ENCODE measurements around the gene MALT1.
"Not testable (repeated sequence)": the region's sequence is repeated elsewhere in the genome, so short reads cannot be mapped to it uniquely, and the experiment has no call there.

MALT1 gene

DNA sequence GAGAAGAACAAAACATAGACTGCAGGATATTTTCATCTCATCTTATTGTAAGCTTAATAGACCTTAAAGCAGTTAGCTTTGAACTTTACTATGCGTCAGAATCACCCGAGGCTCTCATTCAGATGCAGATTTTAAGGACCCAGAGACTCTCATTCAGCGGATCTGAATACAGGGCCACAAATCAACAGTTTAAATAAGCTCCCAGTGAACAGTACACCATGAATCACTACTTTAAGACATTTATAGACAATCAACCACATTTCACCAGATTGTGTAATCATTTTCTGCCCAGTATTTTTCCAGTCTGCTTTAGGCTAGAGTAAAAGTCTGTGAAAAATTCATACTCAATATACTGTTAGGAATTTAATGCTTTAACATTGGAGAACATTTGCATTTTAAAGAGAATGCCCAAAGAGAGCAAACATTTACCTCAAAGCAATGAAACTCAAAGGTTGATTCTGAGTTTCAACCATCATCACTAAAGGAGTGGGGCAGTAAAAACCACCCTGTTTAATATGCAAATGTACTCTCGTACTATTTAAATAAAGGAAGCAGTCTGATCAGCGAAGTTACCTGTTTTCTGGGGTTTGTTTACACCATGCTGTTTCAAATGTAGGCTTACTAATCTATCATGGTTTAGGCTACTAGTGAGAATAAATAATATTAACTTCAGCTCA, 31.4 kb upstream of the MALT1 start:
- H3K36me3 ChIP-seq (ENCODE audit: insufficient read depth, low read length), result no peaks in the 10 kb centered on the region
- H3K4me3 ChIP-seq (ENCODE audit: low read length), result no peak overlapping the region
- H3K9ac ChIP-seq (ENCODE audit: low read depth, low read length), result no peak overlapping the region
- H3K4me1 ChIP-seq (ENCODE audit: control insufficient read depth, insufficient read depth, low read length), result peaks cover 26% of the 10 kb centered on the region
- no peaks in the 10 kb centered on the region for H3K9me3 ChIP-seq (replicated peaks; ENCODE audit: low read length)
- H3K27me3 ChIP-seq (ENCODE audit: control insufficient read depth, insufficient read depth, low read length), result no peaks in the 10 kb centered on the region
- peak overlapping the region; percentile 24 for H3K4me2 ChIP-seq (ENCODE audit: low read length)

DNA sequence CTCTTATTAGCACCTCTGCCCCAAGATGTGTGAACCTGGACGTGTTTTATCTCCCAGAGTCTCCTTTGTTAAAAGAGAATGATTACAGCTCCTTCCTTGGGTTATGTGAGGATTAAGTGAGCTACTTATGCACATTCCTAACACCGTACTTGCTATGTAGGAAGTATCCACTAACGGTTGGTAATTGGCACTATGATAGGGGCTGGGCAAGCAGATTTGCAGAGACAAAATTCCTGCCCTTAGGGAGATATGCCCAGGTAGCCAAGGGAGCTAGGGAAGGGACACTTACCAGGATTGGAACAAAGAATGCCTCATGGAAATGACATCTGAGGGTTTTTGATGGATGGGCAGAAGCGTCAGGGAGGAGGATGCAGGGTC, 30.8 kb upstream of the MALT1 start:
- Histone ChIP-seq H3K4me1 (ENCODE audit: control insufficient read depth, insufficient read depth, low read length) (peaks cover 30% of the 10 kb centered on the region), H3K9me3 (replicated peaks; ENCODE audit: low read length) (no peaks in the 10 kb centered on the region), H3K27me3 (ENCODE audit: control insufficient read depth, insufficient read depth, low read length) (no peaks in the 10 kb centered on the region), H3K36me3 (ENCODE audit: insufficient read depth, low read length) (no peaks in the 10 kb centered on the region), H3K9ac (ENCODE audit: low read depth, low read length) (no peak overlapping the region), H3K4me3 (ENCODE audit: low read length) (no peak overlapping the region), H3K4me2 (ENCODE audit: low read length) (no peak overlapping the region)

DNA sequence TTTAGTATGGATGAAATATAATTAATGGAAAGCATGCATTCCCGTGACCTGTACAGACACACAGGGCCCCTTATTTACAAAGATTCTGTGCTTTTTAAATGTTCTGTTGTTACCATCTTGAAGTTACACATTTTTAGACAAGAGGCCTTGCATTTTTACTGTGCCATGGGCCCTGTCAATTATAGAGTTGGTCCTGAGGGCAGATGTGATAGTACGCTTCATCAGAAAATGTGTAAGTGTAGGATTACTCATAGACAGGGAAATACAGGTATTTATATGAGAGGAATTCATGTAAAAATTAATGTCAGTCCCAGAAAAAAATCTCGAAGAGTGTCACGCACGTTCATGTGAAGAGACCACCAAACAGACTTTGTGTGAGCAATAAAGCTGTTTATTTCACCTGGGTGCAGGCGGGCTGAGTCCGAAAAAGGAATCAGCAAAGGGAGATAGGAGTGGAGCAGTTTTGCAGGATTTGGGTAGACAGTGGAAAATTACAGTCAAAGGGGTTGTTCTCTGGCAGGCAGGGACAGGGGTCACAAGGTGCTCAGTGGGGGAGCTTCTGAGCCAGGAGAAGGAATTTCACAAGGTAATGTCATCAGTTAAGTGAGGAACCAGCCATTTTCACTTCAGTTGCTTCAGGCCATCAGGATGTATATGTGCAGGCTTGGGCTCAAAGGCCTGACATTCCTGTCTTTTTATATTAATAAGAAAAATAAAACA, 30.2 kb upstream of the MALT1 start:
- Histone ChIP-seq H3K4me3 (ENCODE audit: low read length) (no peak overlapping the region), H3K9me3 (replicated peaks; ENCODE audit: low read length) (no peaks in the 10 kb centered on the region), H3K4me2 (ENCODE audit: low read length) (no peak overlapping the region), H3K9ac (ENCODE audit: low read depth, low read length) (no peak overlapping the region), H3K4me1 (ENCODE audit: control insufficient read depth, insufficient read depth, low read length) (peaks cover 25% of the 10 kb centered on the region), H3K27me3 (ENCODE audit: control insufficient read depth, insufficient read depth, low read length) (no peaks in the 10 kb centered on the region), H3K36me3 (ENCODE audit: insufficient read depth, low read length) (no peaks in the 10 kb centered on the region)

DNA sequence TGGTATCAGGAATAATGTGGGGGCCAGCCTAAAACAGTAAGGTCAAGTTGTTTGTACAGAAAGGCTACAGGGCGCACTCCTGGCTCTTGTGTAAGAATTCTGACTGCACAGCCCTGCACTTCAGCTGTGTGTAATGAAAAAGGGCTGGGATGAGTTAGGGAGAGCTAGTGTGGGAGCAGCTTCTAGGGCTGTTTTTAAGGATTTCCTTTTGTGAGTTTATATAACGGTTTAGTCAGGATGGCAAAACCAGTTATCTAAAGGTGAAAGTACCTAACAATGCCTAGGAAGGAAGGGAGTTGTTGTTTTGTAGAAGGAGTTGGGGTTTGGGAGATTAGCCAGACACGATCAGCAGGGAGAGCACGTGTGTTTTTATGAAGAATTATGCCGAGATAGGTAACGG, 27.7 kb upstream of the MALT1 start:
- H3K36me3 ChIP-seq (ENCODE audit: insufficient read depth, low read length); H3K4me2 ChIP-seq (ENCODE audit: low read length); H3K9me3 ChIP-seq (replicated peaks; ENCODE audit: low read length); H3K27me3 ChIP-seq (ENCODE audit: control insufficient read depth, insufficient read depth, low read length); H3K9ac ChIP-seq (ENCODE audit: low read depth, low read length); H3K4me3 ChIP-seq (ENCODE audit: low read length): not testable (repeated sequence)
- H3K4me1 ChIP-seq (ENCODE audit: control insufficient read depth, insufficient read depth, low read length), result peaks cover 20% of the 10 kb centered on the region

DNA sequence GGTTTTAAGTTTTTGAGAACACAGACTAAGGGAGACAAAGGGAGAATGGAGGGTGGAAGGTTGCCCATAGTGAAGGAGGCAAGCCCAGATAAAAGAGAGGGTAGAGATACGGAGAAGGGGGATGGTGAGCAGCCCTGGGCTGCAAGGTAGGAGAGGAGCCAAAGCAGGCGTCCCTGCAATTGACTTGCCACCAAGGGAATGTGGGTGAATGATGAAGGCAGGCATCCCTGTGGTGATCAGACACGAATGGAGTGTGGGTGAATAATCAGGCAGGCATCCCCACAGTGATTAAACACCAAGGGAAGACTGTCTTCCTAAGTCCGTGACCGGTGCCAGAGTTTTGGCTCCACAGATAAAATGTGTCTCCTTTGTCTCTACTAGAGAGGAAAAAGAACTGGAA, 25.9 kb upstream of the MALT1 start:
- Histone ChIP-seq H3K4me1 (ENCODE audit: control insufficient read depth, insufficient read depth, low read length) (peaks cover 9% of the 10 kb centered on the region), H3K9me3 (replicated peaks; ENCODE audit: low read length) (no peaks in the 10 kb centered on the region), H3K4me3 (ENCODE audit: low read length) (no peak overlapping the region), H3K4me2 (ENCODE audit: low read length) (no peak overlapping the region), H3K36me3 (ENCODE audit: insufficient read depth, low read length) (no peaks in the 10 kb centered on the region), H3K9ac (ENCODE audit: low read depth, low read length) (no peak overlapping the region), H3K27me3 (ENCODE audit: control insufficient read depth, insufficient read depth, low read length) (no peaks in the 10 kb centered on the region)

DNA sequence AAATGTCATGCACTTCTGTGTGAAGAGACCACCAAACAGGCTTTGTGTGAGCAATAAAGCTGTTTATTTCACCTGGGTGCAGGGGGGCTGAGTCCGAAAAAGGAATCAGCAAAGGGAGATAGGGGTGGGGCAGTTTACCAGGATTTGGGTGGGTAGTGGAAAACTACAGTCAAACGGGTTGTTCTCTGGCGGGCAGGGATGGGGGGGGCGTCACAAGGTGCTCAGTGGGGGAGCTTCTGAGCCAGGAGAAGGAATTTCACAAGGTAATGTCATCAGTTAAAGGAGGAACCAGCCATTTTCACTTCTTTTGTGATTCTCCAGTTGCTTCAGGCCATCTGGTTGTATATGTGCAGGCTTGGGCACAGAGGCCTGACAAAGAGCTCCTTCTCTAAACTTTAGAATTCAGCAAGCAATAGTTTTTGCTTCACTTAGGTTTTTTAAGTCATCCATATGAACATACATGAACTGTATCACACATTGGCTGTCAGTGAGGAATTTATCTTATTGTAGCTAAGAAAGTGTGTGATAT, 24.9 kb upstream of the MALT1 start:
- Histone ChIP-seq H3K36me3 (ENCODE audit: insufficient read depth, low read length) (no peaks in the 10 kb centered on the region), H3K4me1 (ENCODE audit: control insufficient read depth, insufficient read depth, low read length) (peaks cover 7% of the 10 kb centered on the region), H3K27me3 (ENCODE audit: control insufficient read depth, insufficient read depth, low read length) (no peaks in the 10 kb centered on the region), H3K4me3 (ENCODE audit: low read length) (no peak overlapping the region), H3K9ac (ENCODE audit: low read depth, low read length) (no peak overlapping the region), H3K4me2 (ENCODE audit: low read length) (no peak overlapping the region), H3K9me3 (replicated peaks; ENCODE audit: low read length) (no peaks in the 10 kb centered on the region)

DNA sequence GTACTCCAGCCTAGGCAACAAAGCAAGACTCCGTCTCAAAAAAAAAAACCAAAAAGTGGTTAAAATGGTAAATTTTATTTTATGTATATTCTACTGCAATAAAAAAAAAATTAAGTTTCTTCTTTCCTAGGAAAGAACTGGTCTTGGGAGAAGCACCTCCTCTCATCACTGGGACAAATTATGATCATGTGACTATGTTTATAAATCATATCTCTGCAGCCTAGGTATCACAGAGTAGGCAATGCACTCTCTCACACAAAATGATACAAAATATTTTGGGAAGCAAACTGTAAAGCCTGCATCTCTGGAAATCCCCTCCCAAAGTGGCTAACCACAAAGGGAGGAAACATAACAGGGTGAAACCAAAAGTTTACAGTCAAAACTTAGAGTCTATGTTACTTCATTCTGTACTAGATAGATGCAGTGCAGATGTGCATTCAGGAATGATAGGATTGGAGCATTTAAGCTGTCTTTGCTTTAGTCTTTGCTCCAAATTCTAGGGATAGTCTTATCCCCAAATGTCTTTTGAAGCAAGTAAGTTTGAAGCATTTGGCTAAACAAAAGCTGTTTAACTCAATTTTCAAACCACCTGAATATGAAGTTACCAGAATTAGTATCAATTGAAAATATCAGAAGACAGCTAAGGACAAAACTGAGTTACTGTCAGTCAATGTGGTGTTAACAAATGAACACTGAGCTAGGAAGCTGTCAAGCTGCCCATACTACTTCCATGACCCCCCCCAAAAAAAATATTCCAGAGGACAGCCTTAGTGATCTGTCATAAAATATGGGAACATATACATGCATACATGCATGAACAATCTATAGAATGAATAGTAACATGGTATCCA, 21.1 kb upstream of the MALT1 start:
- H3K9ac ChIP-seq (ENCODE audit: low read depth, low read length), result no peak overlapping the region
- H3K4me3 ChIP-seq (ENCODE audit: low read length), result no peak overlapping the region
- no peak overlapping the region for H3K4me2 ChIP-seq (ENCODE audit: low read length)
- peaks cover 4% of the 10 kb centered on the region for H3K4me1 ChIP-seq (ENCODE audit: control insufficient read depth, insufficient read depth, low read length)
- no peaks in the 10 kb centered on the region for H3K36me3 ChIP-seq (ENCODE audit: insufficient read depth, low read length)
- no peaks in the 10 kb centered on the region for H3K9me3 ChIP-seq (replicated peaks; ENCODE audit: low read length)
- no peaks in the 10 kb centered on the region for H3K27me3 ChIP-seq (ENCODE audit: control insufficient read depth, insufficient read depth, low read length)

DNA sequence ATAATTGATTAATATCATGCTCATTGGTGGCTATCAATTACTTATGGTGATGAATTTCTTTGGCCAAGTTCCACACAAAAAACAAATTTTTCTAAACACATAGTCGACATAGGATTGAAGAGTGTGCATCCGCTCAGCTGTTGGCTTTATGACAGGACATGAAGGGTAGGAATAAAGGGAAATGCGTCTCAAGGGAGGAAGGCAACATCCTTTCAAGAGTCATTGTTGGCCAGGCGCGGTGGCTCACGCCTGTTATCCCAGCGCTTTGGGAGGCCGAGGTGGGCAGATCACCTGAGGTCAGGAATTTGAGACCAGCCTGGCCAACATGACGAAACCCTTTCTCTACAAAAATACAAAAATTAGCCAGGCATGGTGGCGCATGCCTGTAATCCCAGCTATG, 20.4 kb upstream of the MALT1 start:
- H3K4me2 ChIP-seq (ENCODE audit: low read length); H3K4me1 ChIP-seq (ENCODE audit: control insufficient read depth, insufficient read depth, low read length); H3K27me3 ChIP-seq (ENCODE audit: control insufficient read depth, insufficient read depth, low read length); H3K4me3 ChIP-seq (ENCODE audit: low read length); H3K36me3 ChIP-seq (ENCODE audit: insufficient read depth, low read length); H3K9ac ChIP-seq (ENCODE audit: low read depth, low read length); H3K9me3 ChIP-seq (replicated peaks; ENCODE audit: low read length): not testable (repeated sequence)

DNA sequence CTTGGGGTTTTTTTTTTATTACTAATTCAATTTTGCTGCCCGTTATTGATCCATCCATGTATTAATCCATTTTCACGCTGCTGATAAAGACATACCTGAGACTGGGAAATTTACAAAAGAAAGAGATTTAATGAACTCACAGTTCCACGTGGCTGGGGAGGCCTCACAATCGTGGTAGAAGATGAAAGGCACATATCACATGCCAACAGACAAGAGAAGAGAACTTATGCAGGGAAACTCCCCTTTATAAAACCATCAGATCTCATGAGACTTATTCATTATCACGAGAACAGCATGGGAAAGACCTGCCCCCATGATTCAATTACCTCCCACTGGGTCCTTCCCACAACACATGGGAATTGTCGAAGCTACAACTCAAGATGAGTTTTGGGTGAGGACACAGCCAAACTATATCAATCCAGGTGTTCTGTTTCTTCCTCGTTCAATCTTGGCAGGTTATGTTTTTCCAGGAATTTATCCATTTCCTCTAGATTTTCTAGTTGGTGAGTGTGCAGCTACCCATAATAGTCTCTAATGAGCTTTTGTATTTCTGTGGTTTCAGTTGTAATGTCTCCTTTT, 18.0 kb upstream of the MALT1 start:
- not testable (repeated sequence) for H3K36me3 ChIP-seq (ENCODE audit: insufficient read depth, low read length); H3K4me1 ChIP-seq (ENCODE audit: control insufficient read depth, insufficient read depth, low read length); H3K9ac ChIP-seq (ENCODE audit: low read depth, low read length); H3K9me3 ChIP-seq (replicated peaks; ENCODE audit: low read length); H3K27me3 ChIP-seq (ENCODE audit: control insufficient read depth, insufficient read depth, low read length); H3K4me3 ChIP-seq (ENCODE audit: low read length); H3K4me2 ChIP-seq (ENCODE audit: low read length)

DNA sequence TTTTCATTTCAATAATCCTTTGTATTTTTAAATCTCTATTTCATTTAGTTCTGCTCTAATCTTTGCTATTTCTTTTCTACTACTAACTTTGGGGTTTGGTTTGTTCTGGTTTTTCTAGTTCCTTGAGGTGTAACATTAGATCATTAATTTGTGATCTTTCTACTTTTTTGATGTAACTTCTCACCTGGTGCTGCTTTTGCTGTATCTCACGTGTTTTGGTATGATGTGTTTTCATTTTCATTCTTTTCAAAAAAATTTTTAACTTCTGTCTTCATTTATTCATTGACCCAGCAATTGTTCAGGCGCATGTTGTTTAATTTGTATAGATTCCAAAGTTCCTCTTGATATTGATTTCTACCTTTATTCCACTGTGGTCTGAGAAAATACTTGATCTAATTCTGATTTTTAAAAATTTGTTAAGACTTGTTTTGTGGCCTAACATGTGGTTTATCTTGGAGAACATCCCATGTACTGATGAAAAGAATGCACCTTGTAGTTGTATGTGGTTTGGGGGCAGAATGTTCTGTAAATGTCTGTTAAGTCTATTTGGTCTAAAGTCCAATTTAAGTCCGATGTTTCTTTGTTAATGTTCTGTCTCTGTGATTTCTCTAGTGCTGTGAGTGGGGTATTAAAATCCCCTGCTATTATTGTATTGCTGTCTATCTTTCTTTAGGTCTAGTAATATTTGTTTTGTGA, 17.3 kb upstream of the MALT1 start:
- H3K36me3 ChIP-seq (ENCODE audit: insufficient read depth, low read length), result no peaks in the 10 kb centered on the region
- H3K27me3 ChIP-seq (ENCODE audit: control insufficient read depth, insufficient read depth, low read length), result no peaks in the 10 kb centered on the region
- no peaks in the 10 kb centered on the region for H3K9me3 ChIP-seq (replicated peaks; ENCODE audit: low read length)
- no peaks in the 10 kb centered on the region for H3K4me1 ChIP-seq (ENCODE audit: control insufficient read depth, insufficient read depth, low read length)
- H3K4me3 ChIP-seq (ENCODE audit: low read length), result no peak overlapping the region
- no peak overlapping the region for H3K4me2 ChIP-seq (ENCODE audit: low read length)
- no peak overlapping the region for H3K9ac ChIP-seq (ENCODE audit: low read depth, low read length)
